NOMO-1 treated with DMSO at 0.1 percent for 48 hours (cell line): ENCODE measurements around the gene CDY2B.
"Not testable (repeated sequence)": the region's sequence is repeated elsewhere in the genome, so short reads cannot be mapped to it uniquely, and the experiment has no call there.

Experiments used
- DNase-seq: peaks from one replicate; lab custom pipeline; 2025; ENCODE audit not compliant: unreplicated experiment; lab: John Stamatoyannopoulos, UW

The CDY2B gene

GRCh38 chrY:17880120-17880519 is at the start of gene CDY2B:
CDY2B (minus strand) TSS chrY:17880220; CDS start chrY:17879892, 328 bp downstream.
- DNase-seq, result not testable (repeated sequence)

DNA sequence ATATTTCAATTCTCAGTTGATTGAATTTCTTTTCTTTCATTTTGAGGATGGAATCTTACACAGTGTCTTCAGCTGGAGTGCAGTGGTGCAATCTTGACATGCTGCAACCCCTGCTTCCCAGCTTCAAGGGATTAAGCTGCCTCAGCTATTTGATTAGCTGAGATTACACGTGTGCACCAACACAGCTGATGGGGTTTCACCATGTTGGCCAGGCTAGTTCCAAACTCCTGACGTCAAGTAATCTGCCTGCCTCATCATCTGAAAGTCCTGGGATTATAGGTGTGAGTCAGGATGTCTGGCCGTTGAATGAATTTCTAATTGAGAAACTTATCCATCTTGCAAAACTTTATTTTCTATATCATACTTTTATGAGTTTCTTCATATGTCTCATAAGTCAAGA is 28.0 kb upstream of the CDY2B start:
- not testable (repeated sequence) for DNase-seq

DNA sequence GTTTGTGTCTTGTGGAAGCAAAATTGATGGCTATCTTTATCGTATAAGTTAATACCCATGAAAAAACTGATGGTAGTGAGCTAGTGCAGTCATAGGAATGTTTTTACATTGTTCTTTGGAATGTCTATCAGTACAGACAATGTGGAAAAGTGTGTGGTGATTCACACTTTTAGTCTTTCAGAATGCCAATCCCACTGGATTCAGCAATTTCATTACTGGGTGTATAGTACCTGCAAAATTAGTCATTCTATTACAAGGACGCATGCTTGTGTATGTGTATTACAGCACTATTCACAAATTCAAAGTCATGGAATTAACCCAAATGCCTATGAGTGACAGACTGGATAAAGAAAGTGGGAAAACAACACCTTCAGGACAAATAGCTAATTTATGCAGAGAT is 27.3 kb upstream of the CDY2B start:
- DNase-seq, result not testable (repeated sequence)

DNA sequence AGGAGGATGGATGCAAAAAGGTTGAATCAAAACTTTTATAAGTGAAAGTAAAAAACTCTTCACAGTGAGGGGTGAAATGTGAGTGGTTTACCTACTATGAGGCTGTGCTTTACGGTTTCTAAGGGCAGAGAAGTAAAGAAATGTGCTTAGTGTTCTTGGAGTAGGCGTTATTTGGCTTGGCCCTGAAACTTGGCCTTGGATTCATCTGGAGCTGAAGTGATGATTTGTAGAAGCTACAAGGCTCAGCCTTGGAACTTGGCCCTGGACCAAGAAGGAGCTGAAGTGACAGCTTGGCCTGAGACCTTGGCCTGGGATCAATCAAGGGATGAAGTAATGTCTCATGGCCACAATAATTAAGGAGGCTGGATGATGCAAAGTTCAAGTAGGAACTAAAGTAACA is 1.7 kb upstream of the CDY2B start:
- not testable (repeated sequence) for DNase-seq

- DNase-seq, result not testable (repeated sequence)
These were observed 3.3 kb downstream of the CDY2B start for GRCh38 chrY:17876767-17877166.

DNA sequence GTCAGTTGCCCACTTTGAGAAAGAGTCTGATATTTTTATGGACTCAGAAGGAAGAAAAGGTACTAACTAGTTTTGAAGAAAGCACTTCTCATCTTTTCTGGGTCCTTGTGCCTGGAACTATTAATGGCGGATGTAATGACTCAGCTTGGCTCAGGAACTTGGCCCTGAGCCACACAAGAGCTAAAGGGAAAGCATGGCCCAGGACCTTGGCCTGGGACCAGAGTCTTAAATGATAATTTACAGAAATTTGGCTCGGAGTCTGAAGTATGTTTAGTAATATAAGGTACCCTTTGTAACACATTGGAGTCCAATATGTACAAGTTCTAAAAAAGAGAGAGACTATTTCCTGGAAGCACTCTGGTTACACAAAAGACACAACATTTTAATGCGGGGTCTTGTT is 4.6 kb downstream of the CDY2B start:
- not testable (repeated sequence) for DNase-seq

- DNase-seq, result not testable (repeated sequence)
These were observed 8.7 kb downstream of the CDY2B start for GRCh38 chrY:17871194-17871903.

DNA sequence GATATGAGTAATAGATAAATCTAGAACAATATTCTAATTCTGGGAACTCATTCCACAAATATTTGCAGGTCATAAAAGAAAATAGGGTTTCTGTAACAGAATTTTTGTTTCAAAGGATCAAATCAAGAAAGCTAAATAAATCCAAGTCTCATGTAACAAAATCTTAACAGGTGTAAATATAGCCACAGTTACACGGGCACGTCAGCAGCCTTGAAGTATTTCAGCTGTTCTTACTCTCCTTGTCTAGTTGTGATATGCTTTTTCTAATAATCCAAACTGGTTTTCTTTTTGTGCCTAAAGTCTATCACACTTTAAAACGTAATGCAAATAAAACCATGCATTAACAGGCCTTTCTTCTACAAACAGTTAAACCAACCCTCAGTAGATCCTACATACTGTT is 9.3 kb downstream of the CDY2B start:
- not testable (repeated sequence) for DNase-seq

- DNase-seq, result not testable (repeated sequence)
These were observed 12.2 kb downstream of the CDY2B start for GRCh38 chrY:17867850-17868249.

- not testable (repeated sequence) for DNase-seq
These were observed 19.4 kb downstream of the CDY2B start for GRCh38 chrY:17860634-17861033.

GRCh38 chrY:17856963-17857848 is 22.8 kb downstream of the CDY2B start:
- not testable (repeated sequence) for DNase-seq

DNA sequence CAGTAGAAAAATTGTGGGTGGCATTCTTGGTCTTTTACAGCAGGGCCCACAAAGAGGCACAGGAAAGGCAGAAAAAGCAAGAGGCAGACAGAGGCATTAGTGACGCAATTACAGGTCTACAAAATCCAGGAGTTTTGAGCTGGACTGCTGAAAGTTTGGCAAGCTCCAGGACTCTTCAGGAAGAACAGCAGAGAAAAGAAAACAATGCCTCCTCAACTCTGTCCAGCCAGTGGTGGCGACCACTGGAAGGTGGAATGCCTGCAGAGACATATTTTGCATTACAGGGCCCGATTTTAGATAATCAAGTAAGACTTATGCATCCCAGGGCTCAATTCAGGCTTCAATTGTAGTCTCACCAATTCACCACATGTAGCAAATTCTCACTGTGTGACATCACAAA is 23.5 kb downstream of the CDY2B start:
- not testable (repeated sequence) for DNase-seq

GRCh38 chrY:17849131-17849530 is 30.9 kb downstream of the CDY2B start:
- DNase-seq, result not testable (repeated sequence)

DNA sequence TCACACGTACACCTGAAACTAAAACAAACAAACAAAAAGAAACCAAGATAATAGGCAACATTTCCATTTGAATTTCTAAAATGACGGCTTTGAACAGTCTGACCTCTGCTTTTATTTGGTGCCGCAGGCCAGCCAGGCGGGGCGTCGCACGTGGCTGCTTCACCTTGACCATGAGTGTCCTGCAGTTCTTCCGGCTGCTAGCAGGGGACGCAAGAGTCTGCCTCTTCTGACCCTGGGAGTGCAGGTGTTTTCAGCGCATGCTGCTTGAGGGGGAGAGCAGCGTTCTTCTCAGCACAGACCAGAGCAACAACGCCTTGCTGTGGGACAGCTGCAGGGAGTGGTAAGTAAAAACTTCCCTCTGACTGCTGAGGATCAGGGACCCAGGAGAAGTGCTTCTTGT is 47.9 kb downstream of the CDY2B start:
- not testable (repeated sequence) for DNase-seq
